Caco-2 (cell line): ENCODE data around the gene DNAJB4. TPM values are rescaled to one million over a fixed set of nuclear protein-coding genes. Genes with fewer than 3 reads are reported as not detected.
"Not testable (repeated sequence)": the region's sequence is repeated elsewhere in the genome, so short reads cannot be mapped to it uniquely, and the experiment has no call there.

Experiments
- BruUV-seq: library from RNA; stranded (reverse); fragments of 400-500 nt; replicated peaks from 2 replicates; lab custom pipeline; 2021; lab: Mats Ljungman, UMichigan
- CTCF ChIA-PET: fragments of 300-600 bp; sonication (Branson Sonifier 250); formaldehyde crosslinking; loops from one replicate; lab custom pipeline; 2022; ENCODE audit warnings: antibody characterized with exemption; lab: Charles Lee
- POLR2A ChIA-PET: fragments of 300-600 bp; sonication (Branson Sonifier 250); formaldehyde crosslinking; loops from one replicate; lab custom pipeline; 2022; ENCODE audit warnings: antibody characterized with exemption; lab: Charles Lee
- DNase-seq, 2 experiments: peaks; one replicate each; pipeline versions ENCODE4 v3.0.0 to v3.0.0-alpha.2; 2020 to 2022
- H3K27me3 ChIP-seq: replicated peaks from 2 replicates; pipeline ENCODE4 v1.6.0; 2011; ENCODE audit warnings: low read length; ENCODE audit not compliant: control insufficient read depth, insufficient read depth
- H3K36me3 ChIP-seq: 2 replicates; pipeline ENCODE4 v1.5.1; 2011; ENCODE audit warnings: low read length; ENCODE audit not compliant: control insufficient read depth, insufficient read depth
- H3K4me1 ChIP-seq: fragments of 250-450 bp; sonication (Bioruptor Pico); 2 replicates; pipeline ENCODE4 v1.5.1; 2020; ENCODE audit warnings: mild to moderate bottlenecking
- H3K4me3 ChIP-seq: 2 replicates; pipeline ENCODE4 v1.5.1; 2011; ENCODE audit warnings: low read depth, mild to moderate bottlenecking, control low read depth, low read length
- H3K9me3 ChIP-seq: fragments of 250-450 bp; sonication (Bioruptor Pico); 2 replicates; pipeline ENCODE4 v1.5.1; 2020; ENCODE audit warnings: mild to moderate bottlenecking, moderate library complexity
- H3K27ac Mint-ChIP-seq: one replicate; pipeline ENCODE4 v1.8.0; 2022; ENCODE audit warnings: mixed read lengths; ENCODE audit not compliant: unreplicated experiment
- H3K27me3 Mint-ChIP-seq: one replicate; pipeline ENCODE4 v1.8.0; 2022; ENCODE audit warnings: mixed read lengths; ENCODE audit not compliant: insufficient read depth, unreplicated experiment
- H3K36me3 Mint-ChIP-seq: one replicate; pipeline ENCODE4 v1.8.0; 2022; ENCODE audit warnings: mild to moderate bottlenecking, mixed read lengths; ENCODE audit not compliant: insufficient read depth, unreplicated experiment
- H3K4me1 Mint-ChIP-seq: one replicate; pipeline ENCODE4 v1.8.0; 2022; ENCODE audit warnings: low read depth, mixed read lengths; ENCODE audit not compliant: unreplicated experiment
- H3K4me3 Mint-ChIP-seq: one replicate; pipeline ENCODE4 v1.8.0; 2022; ENCODE audit warnings: mild to moderate bottlenecking, moderate library complexity, mixed read lengths; ENCODE audit not compliant: unreplicated experiment
- H3K9me3 Mint-ChIP-seq: one replicate; pipeline ENCODE4 v1.8.0; 2022; ENCODE audit warnings: mixed read lengths; ENCODE audit not compliant: unreplicated experiment
- CTCF ChIP-seq, 2 experiments: fragments of 200-600 bp in 1 of 2; IDR thresholded peaks; 1 replicate in 1 of 2; 2 replicates in 1 of 2; pipeline versions ENCODE4 v1.5.1 to v1.8.0; 2011 to 2022; ENCODE audit warnings: antibody characterized with exemption in 1 of 2, control low read depth in 1 of 2, inconsistent platforms in 1 of 2, low read depth in 1 of 2, low read length in 1 of 2, mild to moderate bottlenecking in 1 of 2, moderate library complexity in 1 of 2; ENCODE audit not compliant: insufficient read depth in 1 of 2, severe bottlenecking in 1 of 2, unreplicated experiment in 1 of 2
- intact Hi-C: fragments of 100-400 bp; cut with micrococcal nuclease; formaldehyde crosslinking; loops from one replicate; pipeline ENCODE4 v1.10.0; 2022; ENCODE audit not compliant: unreplicated experiment
- total RNA-seq: library from RNA; stranded (reverse); gene quantifications from 2 replicates; pipeline ENCODE4 v1.2.3, GENCODE V29; 2022

The DNAJB4 gene
- total RNA-seq, 1 experiment from 2014 or later = 6.5 TPM

DNA sequence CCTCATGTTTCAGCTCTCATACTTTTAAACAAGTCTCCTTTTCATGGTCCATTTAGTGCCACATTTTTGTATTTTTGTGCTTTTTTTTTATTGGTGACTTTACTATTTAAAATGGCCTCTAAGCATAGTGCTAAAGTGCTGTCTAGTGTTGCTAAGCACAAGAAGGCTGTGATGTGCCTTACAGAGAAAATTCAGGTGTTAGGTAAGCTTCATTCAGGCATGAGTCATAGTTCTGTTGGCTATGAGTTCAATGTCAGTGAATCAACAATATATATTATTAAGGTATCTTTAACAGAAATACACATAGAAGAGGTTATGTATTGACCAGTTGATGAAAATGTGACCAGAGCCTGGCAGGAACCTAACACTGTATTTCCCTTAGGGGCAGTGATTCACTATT lies 13.1 kb upstream of the DNAJB4 start:
- intact Hi-C loops = no loop called here
- Histone ChIP-seq H3K9me3 (no peaks in the 10 kb centered on the region), H3K4me1 (no peaks in the 10 kb centered on the region), H3K36me3 (no peaks in the 10 kb centered on the region), H3K27me3 (no peaks in the 10 kb centered on the region), H3K4me3 (no peak overlapping the region)
- POLR2A ChIA-PET = no interaction called here
- TF ChIP-seq CTCF (IDR thresholded peaks at IDR 0.05; ENCODE audit: insufficient read depth in 1 of 2, low read depth in 1 of 2, low read length in 1 of 2, severe bottlenecking in 1 of 2, unreplicated experiment in 1 of 2) = no peak
- Mint-ChIP-seq H3K4me1 (peaks cover under 1% of the 10 kb centered on the region), H3K36me3 (no peaks in the 10 kb centered on the region), H3K9me3 (no peaks in the 10 kb centered on the region), H3K4me3 (no peak overlapping the region), H3K27me3 (no peaks in the 10 kb centered on the region), H3K27ac (no peak overlapping the region)
- DNase-seq = no peak
- CTCF ChIA-PET = no interaction called here
- no TSS peak for BruUV-seq

GRCh38 chr1:77994117-77994705 lies 10.5 kb upstream of the DNAJB4 start:
- H3K27ac Mint-ChIP-seq = no peak overlapping the region
- Histone ChIP-seq H3K9me3 (no peaks in the 10 kb centered on the region), H3K27me3 (no peaks in the 10 kb centered on the region), H3K4me3 (no peak overlapping the region), H3K4me1 (0 out of 2 replicates have a peak, but pooled peaks cover 6% of the 10 kb centered on the region), H3K36me3 (no peaks in the 10 kb centered on the region)
- H3K4me1 Mint-ChIP-seq = peaks cover 7% of the 10 kb centered on the region
- no peaks in the 10 kb centered on the region for H3K9me3 Mint-ChIP-seq
- H3K27me3 Mint-ChIP-seq = no peaks in the 10 kb centered on the region
- intact Hi-C loops = no loop called here
- TF ChIP-seq CTCF (IDR thresholded peaks at IDR 0.05; ENCODE audit: insufficient read depth in 1 of 2, low read depth in 1 of 2, low read length in 1 of 2, severe bottlenecking in 1 of 2, unreplicated experiment in 1 of 2) = no peak
- no peaks in the 10 kb centered on the region for H3K36me3 Mint-ChIP-seq
- DNase-seq = no peak
- no TSS peak for BruUV-seq
- H3K4me3 Mint-ChIP-seq = no peak overlapping the region
- POLR2A ChIA-PET = no interaction called here
- CTCF ChIA-PET = no interaction called here

- Histone ChIP-seq H3K27me3 (no peaks in the 10 kb centered on the region), H3K9me3 (no peaks in the 10 kb centered on the region), H3K36me3 (no peaks in the 10 kb centered on the region), H3K4me3 (no peak overlapping the region), H3K4me1 (0 out of 2 replicates have a peak, but pooled peaks cover 6% of the 10 kb centered on the region)
- H3K36me3 Mint-ChIP-seq = no peaks in the 10 kb centered on the region
- DNase-seq = no peak
- BruUV-seq = no TSS peak
- CTCF ChIA-PET = no interaction called here
- no peak overlapping the region for H3K4me3 Mint-ChIP-seq
- POLR2A ChIA-PET = no interaction called here
- intact Hi-C loops = no loop called here
- H3K9me3 Mint-ChIP-seq = no peaks in the 10 kb centered on the region
- no peaks in the 10 kb centered on the region for H3K27me3 Mint-ChIP-seq
- H3K4me1 Mint-ChIP-seq = peaks cover 7% of the 10 kb centered on the region
- no peak for TF ChIP-seq CTCF (IDR thresholded peaks at IDR 0.05; ENCODE audit: insufficient read depth in 1 of 2, low read depth in 1 of 2, low read length in 1 of 2, severe bottlenecking in 1 of 2, unreplicated experiment in 1 of 2)
- no peak overlapping the region for H3K27ac Mint-ChIP-seq
Measured at GRCh38 chr1:77996734-77997133, 8.0 kb upstream of the DNAJB4 start.

GRCh38 chr1:78000536-78000935 lies 4.2 kb upstream of the DNAJB4 start:
- H3K27ac Mint-ChIP-seq, H3K4me3 ChIP-seq, POLR2A ChIA-PET, H3K36me3 ChIP-seq, intact Hi-C loops, H3K9me3 ChIP-seq, H3K4me3 Mint-ChIP-seq, BruUV-seq, DNase-seq, H3K9me3 Mint-ChIP-seq, H3K27me3 ChIP-seq, H3K4me1 Mint-ChIP-seq, CTCF ChIA-PET, H3K4me1 ChIP-seq, H3K27me3 Mint-ChIP-seq: not testable (repeated sequence)
- H3K36me3 Mint-ChIP-seq = peaks cover 10% of the 10 kb centered on the region
